ENCODE data around the gene SMIM22. TPM values are rescaled to one million over a fixed set of nuclear protein-coding genes. Genes with fewer than 3 reads are reported as not detected.

SMIM22 gene
- total RNA-seq, 2 experiments from 2014 or later: not detected

- Mint-ChIP-seq H3K27me3 (no peaks in the 10 kb centered on the region), H3K9me3 (no peaks in the 10 kb centered on the region), H3K4me1 (ENCODE audit: low read depth) (no peaks in the 10 kb centered on the region), H3K27ac (no peak overlapping the region), H3K4me3 (no peak overlapping the region), H3K36me3 (ENCODE audit: low read depth) (peaks cover 75% of the 10 kb centered on the region)
- DNase-seq: no peak
- no peak overlapping the region for H3K4me3 ChIP-seq (ENCODE audit: low read length)
- TF ChIP-seq CTCF (IDR thresholded peaks at IDR 0.05): no peak
- H3K27me3 ChIP-seq (ENCODE audit: control insufficient read depth in 1 of 2, insufficient read depth in 2 of 2, low read length in 2 of 2): no peaks in the 10 kb centered on the region
- intact Hi-C loops (cut with DNase I, micrococcal nuclease): no loop called here
- H3K36me3 ChIP-seq (ENCODE audit: insufficient read depth, low read length): peaks cover 72% of the 10 kb centered on the region
- POLR2A ChIA-PET: interaction anchor here (0.6 to 1.7 kb wide), 2 partner anchors 11 to 12 kb away, joined by 4 read pairs; partner anchors contain the start of gene ROGDI
- no peak overlapping the region for H3K27ac ChIP-seq (ENCODE audit: low read depth in 1 of 2, low read length in 2 of 2)
- CTCF ChIA-PET: no interaction called here
- H3K9me3 ChIP-seq (ENCODE audit: control insufficient read depth in 1 of 2, insufficient read depth in 1 of 2, low read length in 2 of 2): no peaks in the 10 kb centered on the region
- no peak for ATAC-seq (ENCODE audit: poor library complexity)
- no peaks in the 10 kb centered on the region for H3K4me1 ChIP-seq (ENCODE audit: insufficient read depth, low read length)
Measured at GRCh38 chr16:4814046-4814445, 18.9 kb downstream of the SMIM22 start.

DNA sequence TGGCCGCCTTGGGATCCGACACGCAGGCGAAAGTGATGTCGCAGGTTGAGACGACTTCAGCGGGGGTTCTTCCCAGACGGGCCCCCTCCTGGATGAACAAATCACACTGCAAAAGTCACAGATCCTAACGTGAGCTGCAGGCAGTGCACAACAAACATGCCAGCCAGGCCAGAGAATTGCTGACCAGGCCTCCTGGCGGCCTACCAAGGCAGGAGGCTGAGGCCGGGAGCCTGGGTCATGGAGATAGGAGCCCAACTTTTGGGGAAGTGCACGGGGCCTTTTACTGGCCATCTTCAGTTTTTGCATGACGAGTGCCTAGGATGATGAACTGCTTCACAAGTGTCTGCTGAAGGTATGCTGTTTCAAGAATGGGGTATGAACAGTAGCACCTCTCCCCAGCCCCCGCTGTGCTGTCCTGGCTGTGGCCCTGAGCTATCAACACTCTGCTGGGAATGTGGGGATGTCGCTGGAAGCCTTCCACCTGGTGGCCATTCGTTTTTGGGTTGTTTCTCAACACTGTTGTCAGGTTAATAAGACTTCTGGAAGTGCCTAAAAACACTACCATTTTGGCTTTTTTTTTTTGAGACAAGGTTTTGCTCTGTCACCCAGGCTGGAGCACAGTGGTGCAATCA lies 19.5 kb downstream of the SMIM22 start:
- no peaks in the 10 kb centered on the region for H3K4me1 ChIP-seq (ENCODE audit: insufficient read depth, low read length)
- CTCF ChIA-PET: no interaction called here
- Mint-ChIP-seq H3K27ac (no peak overlapping the region), H3K36me3 (ENCODE audit: low read depth) (peaks cover 78% of the 10 kb centered on the region), H3K4me3 (no peak overlapping the region), H3K9me3 (no peaks in the 10 kb centered on the region), H3K27me3 (no peaks in the 10 kb centered on the region), H3K4me1 (ENCODE audit: low read depth) (no peaks in the 10 kb centered on the region)
- ATAC-seq (ENCODE audit: poor library complexity): no peak
- no peak for TF ChIP-seq CTCF (IDR thresholded peaks at IDR 0.05)
- peaks cover 78% of the 10 kb centered on the region for H3K36me3 ChIP-seq (ENCODE audit: insufficient read depth, low read length)
- intact Hi-C loops (cut with DNase I, micrococcal nuclease): no loop called here
- DNase-seq: no peak
- H3K4me3 ChIP-seq (ENCODE audit: low read length): no peak overlapping the region
- H3K27me3 ChIP-seq (ENCODE audit: control insufficient read depth in 1 of 2, insufficient read depth in 2 of 2, low read length in 2 of 2): no peaks in the 10 kb centered on the region
- H3K9me3 ChIP-seq (ENCODE audit: control insufficient read depth in 1 of 2, insufficient read depth in 1 of 2, low read length in 2 of 2): no peaks in the 10 kb centered on the region
- POLR2A ChIA-PET: interaction anchor here (0.6 kb wide), 1 partner anchor 12 kb away, joined by 4 read pairs; no protein-coding TSS in a partner anchor
- H3K27ac ChIP-seq (ENCODE audit: low read depth in 1 of 2, low read length in 2 of 2): no peak overlapping the region

DNA sequence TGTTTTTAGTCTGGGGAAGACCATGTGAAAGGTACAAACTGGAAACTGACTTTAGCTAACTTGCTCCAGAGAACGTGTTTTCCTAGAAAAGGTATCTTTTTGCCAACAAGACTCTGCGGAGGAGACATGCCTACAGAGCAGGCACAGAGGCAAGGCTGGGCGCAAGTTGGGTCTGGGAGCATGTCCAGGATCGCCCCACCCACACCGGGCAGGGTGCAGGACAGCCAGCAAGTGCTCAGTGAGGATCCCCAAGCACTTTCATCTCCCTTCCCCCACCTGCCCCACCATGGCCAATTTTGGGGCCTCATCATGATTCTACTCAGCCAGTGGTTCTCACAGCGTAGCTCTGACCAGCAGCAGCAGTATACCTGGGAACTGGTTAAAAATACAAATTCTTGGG lies 25.5 kb downstream of the SMIM22 start:
- H3K27ac Mint-ChIP-seq: no peak overlapping the region
- H3K9me3 Mint-ChIP-seq: no peaks in the 10 kb centered on the region
- peak overlapping the region in 1 of 2 donors; percentile 21 for H3K27ac ChIP-seq (ENCODE audit: low read depth in 1 of 2, low read length in 2 of 2)
- no peak for ATAC-seq (ENCODE audit: poor library complexity)
- no peak overlapping the region for H3K4me3 ChIP-seq (ENCODE audit: low read length)
- no peak for TF ChIP-seq CTCF (IDR thresholded peaks at IDR 0.05)
- H3K36me3 Mint-ChIP-seq (ENCODE audit: low read depth): peaks cover 78% of the 10 kb centered on the region
- no peaks in the 10 kb centered on the region for H3K27me3 Mint-ChIP-seq
- H3K4me1 ChIP-seq (ENCODE audit: insufficient read depth, low read length): no peaks in the 10 kb centered on the region
- H3K9me3 ChIP-seq (ENCODE audit: control insufficient read depth in 1 of 2, insufficient read depth in 1 of 2, low read length in 2 of 2): no peaks in the 10 kb centered on the region
- no peaks in the 10 kb centered on the region for H3K27me3 ChIP-seq (ENCODE audit: control insufficient read depth in 1 of 2, insufficient read depth in 2 of 2, low read length in 2 of 2)
- no peaks in the 10 kb centered on the region for H3K4me1 Mint-ChIP-seq (ENCODE audit: low read depth)
- no peak for DNase-seq
- no peak overlapping the region for H3K4me3 Mint-ChIP-seq
- H3K36me3 ChIP-seq (ENCODE audit: insufficient read depth, low read length): peaks cover 78% of the 10 kb centered on the region
- intact Hi-C loops (cut with DNase I, micrococcal nuclease): no loop called here
- ChIA-PET CTCF (no interaction called here), POLR2A (no interaction called here)

Data from CD4-positive, alpha-beta T cell (primary cell).